IMR-90 (cell line): ENCODE measurements around the gene SHC1. TPM values are rescaled to one million over a fixed set of nuclear protein-coding genes. Genes with fewer than 3 reads are reported as not detected.

Source experiments
- ATAC-seq: fragments of 200-7000 bp; cut with Tn5 transposase; 2 replicates; pipeline ENCODE4 v1.9.1; 2020; ENCODE audit warnings: low read depth, mild to moderate bottlenecking, moderate library complexity
- BruUV-seq: library from RNA; stranded (reverse); fragments of 400-500 nt; replicated peaks from 2 replicates; lab custom pipeline; 2021; lab: Mats Ljungman, UMichigan
- CTCF ChIA-PET: fragments of 300-600 bp; formaldehyde crosslinking; extraction: SDS; loops from one replicate; lab custom pipeline; 2021; ENCODE audit warnings: antibody characterized with exemption; lab: Yijun Ruan, JAX
- POLR2A ChIA-PET: fragments of 300-600 bp; sonication (Branson Sonifier 250); formaldehyde crosslinking; loops from one replicate; lab custom pipeline; 2022; ENCODE audit warnings: antibody characterized with exemption; ENCODE audit not compliant: unreplicated experiment; lab: Charles Lee
- DNase-seq: peaks from one replicate; pipeline ENCODE4 v3.0.0; 2013
- H2AFZ ChIP-seq: replicated peaks from 2 replicates; pipeline ENCODE3; 2013; ENCODE audit warnings: low read length, mild to moderate bottlenecking; ENCODE audit not compliant: poor library complexity
- H2AK5ac ChIP-seq: 2 replicates; pipeline ENCODE4 v1.6.1; 2013; ENCODE audit warnings: low read depth, low read length, inconsistent platforms
- H2AK9ac ChIP-seq: replicated peaks from 2 replicates; pipeline ENCODE3; 2013; ENCODE audit warnings: mild to moderate bottlenecking, low read depth, low read length, moderate library complexity; ENCODE audit not compliant: poor library complexity
- H2BK120ac ChIP-seq: 2 replicates; pipeline ENCODE4 v1.6.1; 2013; ENCODE audit warnings: low read depth, low read length, inconsistent platforms
- H2BK15ac ChIP-seq: 3 replicates; pipeline ENCODE4 v1.6.1; 2013; ENCODE audit warnings: low read depth, low read length, inconsistent platforms
- H2BK20ac ChIP-seq: 2 replicates; pipeline ENCODE4 v1.6.1; 2013; ENCODE audit warnings: low read depth, mild to moderate bottlenecking, inconsistent platforms, low read length, moderate library complexity
- H2BK5ac ChIP-seq: 2 replicates; pipeline ENCODE4 v1.6.1; 2013; ENCODE audit warnings: mild to moderate bottlenecking, low read depth, low read length, inconsistent platforms; ENCODE audit not compliant: poor library complexity, severe bottlenecking
- H3K14ac ChIP-seq: replicated peaks from 2 replicates; pipeline ENCODE4 v1.6.1; 2013; ENCODE audit warnings: low read depth, low read length, inconsistent platforms
- H3K18ac ChIP-seq: 2 replicates; pipeline ENCODE4 v1.6.1; 2013; ENCODE audit warnings: low read depth, low read length, control low read depth
- H3K23ac ChIP-seq: 2 replicates; pipeline ENCODE4 v1.6.1; 2013; ENCODE audit warnings: low read depth, low read length, inconsistent platforms
- H3K27ac ChIP-seq: 2 replicates; pipeline ENCODE4 v1.5.1; 2013; ENCODE audit warnings: mild to moderate bottlenecking, control low read depth, low read length; ENCODE audit not compliant: insufficient read depth
- H3K27me3 ChIP-seq: 2 replicates; pipeline ENCODE4 v1.6.1; 2013; ENCODE audit warnings: low read length; ENCODE audit not compliant: control insufficient read depth, insufficient read depth
- H3K36me3 ChIP-seq: 2 replicates; pipeline ENCODE4 v1.6.1; 2013; ENCODE audit warnings: low read length, mixed read lengths; ENCODE audit not compliant: control insufficient read depth, insufficient read depth
- H3K4ac ChIP-seq: 2 replicates; pipeline ENCODE4 v1.6.1; 2013; ENCODE audit warnings: low read depth, low read length, inconsistent platforms
- H3K4me1 ChIP-seq: 2 replicates; pipeline ENCODE4 v1.6.1; 2013; ENCODE audit warnings: low read length, mixed read lengths; ENCODE audit not compliant: control insufficient read depth, insufficient read depth
- H3K4me2 ChIP-seq: 2 replicates; pipeline ENCODE4 v1.6.1; 2013; ENCODE audit warnings: low read depth, mild to moderate bottlenecking, control low read depth, low read length, moderate library complexity
- H3K4me3 ChIP-seq: 2 replicates; pipeline ENCODE4 v1.5.1; 2013; ENCODE audit warnings: low read depth, mild to moderate bottlenecking, control low read depth, low read length, moderate library complexity; ENCODE audit not compliant: insufficient read depth
- H3K56ac ChIP-seq: 2 replicates; pipeline ENCODE4 v1.6.1; 2013; ENCODE audit warnings: low read length, inconsistent platforms; ENCODE audit not compliant: insufficient read depth; ENCODE audit errors: extremely low read depth
- H3K79me1 ChIP-seq, 2 experiments: 2 replicates each; pipeline ENCODE4 v1.6.1; 2013; ENCODE audit warnings: low read length in 2 of 2, inconsistent platforms in 1 of 2, low read depth in 1 of 2
- H3K9ac ChIP-seq: 2 replicates; pipeline ENCODE4 v1.6.1; 2013; ENCODE audit warnings: low read depth, low read length, control low read depth
- H3K9me1 ChIP-seq: 2 replicates; pipeline ENCODE4 v1.6.1; 2013; ENCODE audit warnings: low read length, inconsistent platforms; ENCODE audit not compliant: insufficient read depth
- H3K9me3 ChIP-seq: 2 replicates; pipeline ENCODE4 v1.6.1; 2013; ENCODE audit warnings: low read length; ENCODE audit not compliant: control insufficient read depth, insufficient read depth
- H4K20me1 ChIP-seq: 2 replicates; pipeline ENCODE4 v1.6.1; 2013; ENCODE audit warnings: low read length, inconsistent platforms; ENCODE audit not compliant: insufficient read depth
- H4K5ac ChIP-seq: 2 replicates; pipeline ENCODE4 v1.6.1; 2013; ENCODE audit warnings: mild to moderate bottlenecking, low read depth, low read length, control low read depth
- H4K8ac ChIP-seq, 2 experiments: 2 replicates each; pipeline ENCODE4 v1.6.1; 2013; ENCODE audit warnings: low read depth in 2 of 2, low read length in 2 of 2, control low read depth in 1 of 2, inconsistent platforms in 1 of 2
- H4K91ac ChIP-seq: 2 replicates; pipeline ENCODE4 v1.6.1; 2013; ENCODE audit warnings: low read depth, low read length, inconsistent platforms; ENCODE audit not compliant: insufficient read depth
- CHD1 ChIP-seq: IDR thresholded peaks from 2 replicates; pipeline ENCODE4 v1.6.1; 2012; ENCODE audit warnings: low read depth, low read length, improper control_type of control experiment
- MAFK ChIP-seq: IDR thresholded peaks from 2 replicates; pipeline ENCODE4 v1.6.1; 2012; ENCODE audit warnings: low read depth, low read length, improper control_type of control experiment
- RFX5 ChIP-seq: IDR thresholded peaks from 2 replicates; pipeline ENCODE4 v1.8.0; 2012; ENCODE audit warnings: low read depth, mild to moderate bottlenecking, low read length, moderate library complexity
- USF2 ChIP-seq: fragments of 150-350 bp; IDR thresholded peaks from 2 replicates; pipeline ENCODE4 v1.6.1; 2017; ENCODE audit warnings: mild to moderate bottlenecking, antibody characterized with exemption, low read length, low read depth
- WGBS, 2 experiments: methylation state at CpG; one replicate each; pipeline versions ENCODE4 v1.1.5 to v1.1.7; 2013; ENCODE audit warnings: missing lambda C conversion rate in 2 of 2; ENCODE audit not compliant: insufficient read length in 1 of 2; ENCODE audit errors: extremely low coverage in 2 of 2; 5-methylcytosine and 5-hydroxymethylcytosine counted together
- dilution Hi-C: fragments of 300-500 bp; cut with HindIII; formaldehyde crosslinking; loops from one replicate; pipeline ENCODE4 v1.14.3; 2018; ENCODE audit warnings: low sequenced_read_pairs; ENCODE audit not compliant: unreplicated experiment
- in situ Hi-C: fragments of 300-500 bp; cut with MboI; formaldehyde crosslinking; loops from 3 replicates; pipeline ENCODE4 v1.14.3; 2019; ENCODE audit warnings: low sequenced_read_pairs, inconsistent platforms, mixed read lengths
- intact Hi-C: fragments of 100-400 bp; cut with micrococcal nuclease; formaldehyde crosslinking; loops from 2 replicates; pipeline ENCODE4 v1.10.0; 2022
- polyA plus RNA-seq, 3 experiments: library from polyadenylated mRNA; depleted of rRNA; stranded (reverse); fragments of >200 nt; gene quantifications; 2 replicates each; pipeline ENCODE4 v1.2.3, GENCODE V29; 2012; ENCODE audit warnings: low replicate concordance in 1 of 3
- total RNA-seq: library from RNA; depleted of rRNA; stranded (reverse); fragments of >200 nt; gene quantifications from 2 replicates; pipeline ENCODE4 v1.2.3, GENCODE V29; 2012

The SHC1 gene
- total and polyA plus RNA-seq, 2 of the 4 experiments (the other 2 are of a cell fraction): 352 to 355 TPM

GRCh38 chr1:154948079-154948478 lies 22.5 kb downstream of the SHC1 start:
- intact Hi-C loops: no loop called here

More at GRCh38 chr1:154948079-154948478, 22.5 kb downstream of the SHC1 start:
- POLR2A ChIA-PET: no interaction called here
- no peak for DNase-seq
- dilution Hi-C loops (no loop called here), in situ Hi-C loops (no loop called here)
- Histone ChIP-seq H3K79me1 (peaks cover 0 to 4% of the 10 kb centered on the region in 2 experiments; a peak in 3 of 4 replicates), H2AK9ac (no peak overlapping the region), H3K23ac (no peak overlapping the region), H3K4me2 (no peak overlapping the region), H2BK120ac (no peak overlapping the region), H3K9me3 (no peaks in the 10 kb centered on the region), H4K20me1 (peaks cover 3% of the 10 kb centered on the region), H3K4me3 (no peak overlapping the region), H3K27ac (no peak overlapping the region), H3K4ac (no peak overlapping the region), H2AK5ac (no peak overlapping the region), H2BK20ac (no peak overlapping the region), H3K18ac (no peak overlapping the region), H4K91ac (no peak overlapping the region), H4K8ac (no peak overlapping the region), H3K9me1 (no peaks in the 10 kb centered on the region), H3K36me3 (peaks cover 45% of the 10 kb centered on the region), H4K5ac (no peak overlapping the region), H3K56ac (no peak overlapping the region), H3K9ac (no peak overlapping the region), H3K4me1 (no peaks in the 10 kb centered on the region), H2BK5ac (no peak overlapping the region), H3K14ac (no peak overlapping the region), H2AFZ (no peak overlapping the region), H2BK15ac (no peak overlapping the region), H3K27me3 (no peaks in the 10 kb centered on the region)
- no peak for ATAC-seq
- WGBS, 2 experiments: no CpG with 5 or more reads among the region's 11 CpGs
- TF ChIP-seq CHD1: no peak
- TF ChIP-seq USF2: no peak
- no peak for TF ChIP-seq MAFK
- TF ChIP-seq RFX5: no peak
- CTCF ChIA-PET: interaction anchor here (0.7 kb wide), 1 partner anchor 469 kb away, joined by 3 read pairs; no protein-coding TSS in a partner anchor
- no TSS peak for BruUV-seq
